HEK293 (cell line): Measurements from ENCODE around the gene SLC9A4.

ENCODE experiments used
- CTCF ChIA-PET: fragments of 350-600 bp; formaldehyde crosslinking; extraction: SDS; loops from one replicate; lab custom pipeline; 2021; ENCODE audit warnings: antibody characterized with exemption; lab: Yijun Ruan, JAX
- POLR2A ChIA-PET: fragments of 300-600 bp; formaldehyde crosslinking; extraction: SDS; loops from one replicate; lab custom pipeline; 2020; ENCODE audit warnings: antibody characterized with exemption, inconsistent platforms; lab: Yijun Ruan, JAX
- H3K27ac ChIP-seq: fragments of 200-500 bp; sonication (Bioruptor generic); 2 replicates; pipeline ENCODE4 v1.5.1; 2014; ENCODE audit warnings: low read depth, low read length, control low read depth, inconsistent platforms; ENCODE audit errors: extremely low read depth
- H3K36me3 ChIP-seq, 2 experiments: fragments of 200-500 bp in 1 of 2; sonication (Bioruptor generic) in 1 of 2; 1 replicate in 1 of 2; 2 replicates in 1 of 2; pipeline ENCODE4 v1.5.1; 2014 to 2017; ENCODE audit warnings: inconsistent platforms in 2 of 2, low read length in 2 of 2; ENCODE audit not compliant: control insufficient read depth in 2 of 2, insufficient read depth in 1 of 2
- H3K4me1 ChIP-seq: fragments of 200-500 bp; sonication (Bioruptor generic); 2 replicates; pipeline ENCODE4 v1.5.1; 2014; ENCODE audit warnings: mild to moderate bottlenecking, low read length, inconsistent platforms; ENCODE audit not compliant: control insufficient read depth, insufficient read depth
- H3K4me3 ChIP-seq: 2 replicates; pipeline ENCODE4 v1.5.1; 2011; ENCODE audit warnings: low read depth, mild to moderate bottlenecking, control low read depth, low read length, moderate library complexity
- H3K9me3 ChIP-seq: fragments of 200-500 bp; sonication (Bioruptor generic); 2 replicates; pipeline ENCODE4 v1.5.1; 2014; ENCODE audit warnings: low read depth, low read length, inconsistent platforms; ENCODE audit not compliant: control insufficient read depth, insufficient read depth
- BCL11B ChIP-seq: fragments of 450-650 bp; formaldehyde crosslinking; IDR thresholded peaks from 2 replicates; pipeline ENCODE4 v1.5.1; 2016; ENCODE audit warnings: low read depth, missing biosample characterization, missing genetic modification characterization
- HOXC10 ChIP-seq: sonication (generic); formaldehyde crosslinking; IDR thresholded peaks from 2 replicates; pipeline ENCODE4 v1.8.1; 2023; ENCODE audit warnings: mild to moderate bottlenecking, missing genetic modification reagents
- HOXD13 ChIP-seq: sonication (generic); formaldehyde crosslinking; IDR thresholded peaks from 2 replicates; pipeline ENCODE4 v1.8.0; 2022; ENCODE audit warnings: missing genetic modification reagents, borderline replicate concordance
- KLF16 ChIP-seq: fragments of 450-650 bp; formaldehyde crosslinking; IDR thresholded peaks from 2 replicates; pipeline ENCODE4 v1.5.1; 2017; ENCODE audit warnings: missing biosample characterization, missing genetic modification characterization
- PRDM4 ChIP-seq: fragments of 450-650 bp; formaldehyde crosslinking; IDR thresholded peaks from 2 replicates; pipeline ENCODE4 v1.5.1; 2017; ENCODE audit warnings: missing biosample characterization, missing genetic modification characterization
- SCRT2 ChIP-seq: fragments of 450-650 bp; formaldehyde crosslinking; IDR thresholded peaks from 2 replicates; pipeline ENCODE4 v1.5.1; 2016; ENCODE audit warnings: missing biosample characterization, missing genetic modification characterization
- ZBTB49 ChIP-seq: fragments of 450-650 bp; formaldehyde crosslinking; IDR thresholded peaks from 2 replicates; pipeline ENCODE4 v1.5.1; 2016; ENCODE audit warnings: missing biosample characterization, missing genetic modification characterization, low read depth
- ZBTB7A ChIP-seq: fragments of 450-650 bp; formaldehyde crosslinking; IDR thresholded peaks from 2 replicates; pipeline ENCODE4 v1.5.1; 2016; ENCODE audit warnings: low read depth, missing biosample characterization, missing genetic modification characterization
- ZFP41 ChIP-seq: fragments of 450-650 bp; formaldehyde crosslinking; IDR thresholded peaks from 2 replicates; pipeline ENCODE4 v1.5.1; 2016; ENCODE audit warnings: missing biosample characterization, missing genetic modification characterization, borderline replicate concordance
- ZNF146 ChIP-seq: fragments of 450-650 bp; formaldehyde crosslinking; IDR thresholded peaks from 2 replicates; pipeline ENCODE4 v1.5.1; 2016; ENCODE audit warnings: missing biosample characterization, missing genetic modification characterization
- ZNF148 ChIP-seq: fragments of 450-650 bp; formaldehyde crosslinking; IDR thresholded peaks from 2 replicates; pipeline ENCODE4 v1.5.0; 2017; ENCODE audit warnings: missing biosample characterization, missing genetic modification characterization, borderline replicate concordance
- ZNF274 ChIP-seq, 2 experiments: fragments of 200-500 bp in 1 of 2; fragments of 450-650 bp in 1 of 2; sonication (Bioruptor generic) in 1 of 2; formaldehyde crosslinking in 1 of 2; IDR thresholded peaks; 2 replicates each; pipeline versions ENCODE4 v1.5.1 to v1.6.1; 2014 to 2016; ENCODE audit warnings: borderline replicate concordance in 1 of 2, inconsistent platforms in 1 of 2, low read length in 1 of 2, missing biosample characterization in 1 of 2, missing genetic modification characterization in 1 of 2
- ZNF433 ChIP-seq: fragments of 450-650 bp; formaldehyde crosslinking; IDR thresholded peaks from 2 replicates; pipeline ENCODE4 v1.5.1; 2016; ENCODE audit warnings: missing biosample characterization, missing genetic modification characterization, low read depth
- ZNF449 ChIP-seq: fragments of 450-650 bp; formaldehyde crosslinking; IDR thresholded peaks from 2 replicates; pipeline ENCODE4 v1.5.1; 2017; ENCODE audit warnings: missing biosample characterization, mild to moderate bottlenecking, missing genetic modification characterization, moderate library complexity
- ZNF521 ChIP-seq: fragments of 450-650 bp; formaldehyde crosslinking; IDR thresholded peaks from 2 replicates; pipeline ENCODE4 v1.5.1; 2017; ENCODE audit warnings: missing biosample characterization, mild to moderate bottlenecking, missing genetic modification characterization
- ZNF658 ChIP-seq: fragments of 450-650 bp; formaldehyde crosslinking; IDR thresholded peaks from 2 replicates; pipeline ENCODE4; 2016; ENCODE audit warnings: missing biosample characterization, missing genetic modification characterization
- ZNF660 ChIP-seq: fragments of 450-650 bp; IDR thresholded peaks from 2 replicates; pipeline ENCODE4 v1.5.1; 2018; ENCODE audit warnings: missing biosample characterization, mild to moderate bottlenecking, missing genetic modification characterization

SLC9A4 gene

GRCh38 chr2:102484310-102485061 is 11.5 kb downstream of the SLC9A4 start:
- CTCF ChIA-PET = interaction anchor here (0.6 to 2.9 kb wide), 4 partner anchors 10 to 389 kb away, joined by 3 to 15 read pairs (median 4); partner anchors contain the start of gene SLC9A4
- POLR2A ChIA-PET = no interaction called here
- H3K4me3 ChIP-seq = no peak overlapping the region
- no peak overlapping the region for H3K27ac ChIP-seq
- no peaks in the 10 kb centered on the region for H3K36me3 ChIP-seq
- H3K4me1 ChIP-seq = no peaks in the 10 kb centered on the region
- no peak for TF ChIP-seq ZFP41
- TF ChIP-seq ZNF449 (tag by site-specific recombination) = peak; percentile 81
- no peaks in the 10 kb centered on the region for H3K9me3 ChIP-seq

- POLR2A ChIA-PET = no interaction called here
- H3K4me1 ChIP-seq = no peaks in the 10 kb centered on the region
- no peak overlapping the region for H3K4me3 ChIP-seq
- no peaks in the 10 kb centered on the region for H3K9me3 ChIP-seq
- TF ChIP-seq ZNF146 (tag by site-specific recombination) = no peak
- H3K27ac ChIP-seq = no peak overlapping the region
- H3K36me3 ChIP-seq = no peaks in the 10 kb centered on the region
- CTCF ChIA-PET = no interaction called here
Measured at GRCh38 chr2:102485147-102485785, 12.2 kb downstream of the SLC9A4 start.

- H3K27ac ChIP-seq = no peak overlapping the region
- no peaks in the 10 kb centered on the region for H3K4me1 ChIP-seq
- no peaks in the 10 kb centered on the region for H3K36me3 ChIP-seq
- no peak overlapping the region for H3K4me3 ChIP-seq
- H3K9me3 ChIP-seq = no peaks in the 10 kb centered on the region
- ChIA-PET CTCF (interaction anchor here (1.0 to 4.4 kb wide), 2 partner anchors 14 to 106 kb away, joined by 3 to 23 read pairs; partner anchors contain the start of gene SLC9A4), POLR2A (interaction anchor here (0.6 kb wide), 1 partner anchor 383 kb away, joined by 6 read pairs; no protein-coding TSS in a partner anchor)
- no peak for TF ChIP-seq ZNF274 (IDR thresholded peaks at IDR 0.05; ENCODE audit: low read length)
- TF ChIP-seq ZNF274 (tag by site-specific recombination; IDR thresholded peaks at IDR 0.05; ENCODE audit: borderline replicate concordance) = no peak
- no peak for TF ChIP-seq SCRT2 (tag by site-specific recombination)
- TF ChIP-seq ZNF660 = no peak
- TF ChIP-seq PRDM4 (tag by site-specific recombination) = no peak
- no peak for TF ChIP-seq ZBTB49 (tag by site-specific recombination)
- no peak for TF ChIP-seq ZBTB7A (tag by site-specific recombination)
- TF ChIP-seq KLF16 (tag by site-specific recombination) = no peak
- TF ChIP-seq BCL11B (tag by site-specific recombination) = no peak
- no peak for TF ChIP-seq ZNF658 (tag by site-specific recombination)
- no peak for TF ChIP-seq HOXC10 (CRISPR knock-in tag)
- no peak for TF ChIP-seq HOXD13 (CRISPR knock-in tag)
- TF ChIP-seq ZNF521 (tag by site-specific recombination) = no peak
- TF ChIP-seq ZNF433 = no peak
- no peak for TF ChIP-seq ZNF148 (tag by site-specific recombination)
Measured at GRCh38 chr2:102486941-102487702, 14.1 kb downstream of the SLC9A4 start.
